H1 (cell line): ENCODE data around the gene PBX1. TPM values are rescaled to one million over a fixed set of nuclear protein-coding genes. Genes with fewer than 3 reads are reported as not detected.

ENCODE experiments used
- CEBPB ChIP-seq: IDR thresholded peaks from 2 replicates; pipeline ENCODE4 v1.6.1; 2012; ENCODE audit warnings: low read depth, low read length
- EZH2 ChIP-seq: fragments of 200-600 bp; sonication (generic); IDR thresholded peaks from 2 replicates; pipeline ENCODE4 v1.7.1; 2012; ENCODE audit warnings: low read depth, mild to moderate bottlenecking, moderate library complexity, low read length, inconsistent platforms; ENCODE audit not compliant: severe bottlenecking
- KDM1A ChIP-seq: fragments of 200-600, 300-600 bp; sonication (generic); IDR thresholded peaks from 2 replicates; pipeline ENCODE4 v1.7.1; 2016; ENCODE audit warnings: mild to moderate bottlenecking, low read length, borderline replicate concordance
- POLR2AphosphoS5 ChIP-seq: IDR thresholded peaks from 2 replicates; pipeline ENCODE4 v1.6.1; 2011; ENCODE audit warnings: low read depth, low read length
- RAD21 ChIP-seq, 2 experiments: IDR thresholded peaks in 1 of 2; conservative IDR thresholded peaks in 1 of 2; 2 replicates each; pipeline ENCODE4 v1.6.1; 2011; ENCODE audit warnings: low read depth in 2 of 2, low read length in 2 of 2, improper control_type of control experiment in 1 of 2, inconsistent platforms in 1 of 2, mild to moderate bottlenecking in 1 of 2, moderate library complexity in 1 of 2
- SP1 ChIP-seq: IDR thresholded peaks from 2 replicates; pipeline ENCODE4 v1.6.1; 2011; ENCODE audit warnings: low read depth, low read length
- SP2 ChIP-seq: IDR thresholded peaks from 2 replicates; pipeline ENCODE4 v1.6.1; 2012; ENCODE audit warnings: mild to moderate bottlenecking, low read length, inconsistent platforms
- SP4 ChIP-seq: IDR thresholded peaks from 2 replicates; pipeline ENCODE4 v1.6.1; 2012; ENCODE audit warnings: low read length, inconsistent platforms
- TAF7 ChIP-seq: optimal IDR thresholded peaks from 2 replicates; pipeline ENCODE3; 2011; ENCODE audit warnings: low read depth, mild to moderate bottlenecking, inconsistent platforms, low read length, moderate library complexity, borderline replicate concordance
- polyA plus RNA-seq, 7 experiments: library from polyadenylated mRNA; depleted of rRNA in 3 of 7; stranded (reverse) in 5 of 7; unstranded in 2 of 7; fragments of >200 nt in 5 of 7; fragments of 200-250 nt in 2 of 7; gene quantifications; 1 replicate in 5 of 7; 2 replicates in 1 of 7; 4 replicates in 1 of 7; pipeline versions ENCODE4 v1.2.1 to v1.2.3, GENCODE V29; 2011 to 2013; ENCODE audit warnings: missing spikeins in 2 of 7, mixed read lengths in 2 of 7
- total RNA-seq: library from RNA; stranded (reverse); fragmentation: NEBNext Ultra II Directional; extraction: Animal tissue kit (Norgen Biotek cat#: 25700); gene quantifications from 2 replicates; pipeline ENCODE4 v1.2.1, GENCODE V29; 2021
- TF ChIP-seq, protein P1 (sequence below): fragments of 300-600 bp; sonication (generic); IDR thresholded peaks from 2 replicates; pipeline ENCODE4 v1.7.1; 2012; ENCODE audit warnings: low read length, moderate library complexity, mild to moderate bottlenecking, inconsistent platforms; ENCODE audit not compliant: insufficient replicate concordance
- TF ChIP-seq, protein P2 (sequence below): IDR thresholded peaks from 2 replicates; pipeline ENCODE4 v1.6.1; 2012; ENCODE audit warnings: inconsistent platforms

The PBX1 gene
- total and polyA plus RNA-seq, 2 of the 8 experiments (the other 6 are each of a cell fraction or from before 2014, with no cell fraction given): 87.4 to 124 TPM

DNA sequence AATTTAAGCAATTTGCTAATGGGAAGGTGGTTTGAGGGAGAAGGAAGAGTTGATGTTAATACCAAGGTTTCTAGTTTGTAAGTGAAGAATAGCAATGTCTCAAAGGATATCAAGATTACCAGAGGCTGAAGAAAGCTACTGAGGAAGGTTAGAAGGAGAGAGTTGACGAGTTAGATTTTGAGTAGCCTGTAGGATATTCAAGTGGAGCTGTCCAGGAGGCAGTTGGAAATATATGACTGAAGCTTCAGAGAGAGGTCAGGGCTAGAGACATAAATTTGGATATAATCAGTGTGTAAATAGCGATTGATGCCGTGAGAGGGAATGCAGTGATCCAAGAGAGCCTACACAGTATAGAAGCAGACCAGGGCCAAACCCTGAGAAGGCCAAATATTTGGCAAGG lies 48.4 kb downstream of the PBX1 start (continued):
- TF ChIP-seq, protein P1, sequence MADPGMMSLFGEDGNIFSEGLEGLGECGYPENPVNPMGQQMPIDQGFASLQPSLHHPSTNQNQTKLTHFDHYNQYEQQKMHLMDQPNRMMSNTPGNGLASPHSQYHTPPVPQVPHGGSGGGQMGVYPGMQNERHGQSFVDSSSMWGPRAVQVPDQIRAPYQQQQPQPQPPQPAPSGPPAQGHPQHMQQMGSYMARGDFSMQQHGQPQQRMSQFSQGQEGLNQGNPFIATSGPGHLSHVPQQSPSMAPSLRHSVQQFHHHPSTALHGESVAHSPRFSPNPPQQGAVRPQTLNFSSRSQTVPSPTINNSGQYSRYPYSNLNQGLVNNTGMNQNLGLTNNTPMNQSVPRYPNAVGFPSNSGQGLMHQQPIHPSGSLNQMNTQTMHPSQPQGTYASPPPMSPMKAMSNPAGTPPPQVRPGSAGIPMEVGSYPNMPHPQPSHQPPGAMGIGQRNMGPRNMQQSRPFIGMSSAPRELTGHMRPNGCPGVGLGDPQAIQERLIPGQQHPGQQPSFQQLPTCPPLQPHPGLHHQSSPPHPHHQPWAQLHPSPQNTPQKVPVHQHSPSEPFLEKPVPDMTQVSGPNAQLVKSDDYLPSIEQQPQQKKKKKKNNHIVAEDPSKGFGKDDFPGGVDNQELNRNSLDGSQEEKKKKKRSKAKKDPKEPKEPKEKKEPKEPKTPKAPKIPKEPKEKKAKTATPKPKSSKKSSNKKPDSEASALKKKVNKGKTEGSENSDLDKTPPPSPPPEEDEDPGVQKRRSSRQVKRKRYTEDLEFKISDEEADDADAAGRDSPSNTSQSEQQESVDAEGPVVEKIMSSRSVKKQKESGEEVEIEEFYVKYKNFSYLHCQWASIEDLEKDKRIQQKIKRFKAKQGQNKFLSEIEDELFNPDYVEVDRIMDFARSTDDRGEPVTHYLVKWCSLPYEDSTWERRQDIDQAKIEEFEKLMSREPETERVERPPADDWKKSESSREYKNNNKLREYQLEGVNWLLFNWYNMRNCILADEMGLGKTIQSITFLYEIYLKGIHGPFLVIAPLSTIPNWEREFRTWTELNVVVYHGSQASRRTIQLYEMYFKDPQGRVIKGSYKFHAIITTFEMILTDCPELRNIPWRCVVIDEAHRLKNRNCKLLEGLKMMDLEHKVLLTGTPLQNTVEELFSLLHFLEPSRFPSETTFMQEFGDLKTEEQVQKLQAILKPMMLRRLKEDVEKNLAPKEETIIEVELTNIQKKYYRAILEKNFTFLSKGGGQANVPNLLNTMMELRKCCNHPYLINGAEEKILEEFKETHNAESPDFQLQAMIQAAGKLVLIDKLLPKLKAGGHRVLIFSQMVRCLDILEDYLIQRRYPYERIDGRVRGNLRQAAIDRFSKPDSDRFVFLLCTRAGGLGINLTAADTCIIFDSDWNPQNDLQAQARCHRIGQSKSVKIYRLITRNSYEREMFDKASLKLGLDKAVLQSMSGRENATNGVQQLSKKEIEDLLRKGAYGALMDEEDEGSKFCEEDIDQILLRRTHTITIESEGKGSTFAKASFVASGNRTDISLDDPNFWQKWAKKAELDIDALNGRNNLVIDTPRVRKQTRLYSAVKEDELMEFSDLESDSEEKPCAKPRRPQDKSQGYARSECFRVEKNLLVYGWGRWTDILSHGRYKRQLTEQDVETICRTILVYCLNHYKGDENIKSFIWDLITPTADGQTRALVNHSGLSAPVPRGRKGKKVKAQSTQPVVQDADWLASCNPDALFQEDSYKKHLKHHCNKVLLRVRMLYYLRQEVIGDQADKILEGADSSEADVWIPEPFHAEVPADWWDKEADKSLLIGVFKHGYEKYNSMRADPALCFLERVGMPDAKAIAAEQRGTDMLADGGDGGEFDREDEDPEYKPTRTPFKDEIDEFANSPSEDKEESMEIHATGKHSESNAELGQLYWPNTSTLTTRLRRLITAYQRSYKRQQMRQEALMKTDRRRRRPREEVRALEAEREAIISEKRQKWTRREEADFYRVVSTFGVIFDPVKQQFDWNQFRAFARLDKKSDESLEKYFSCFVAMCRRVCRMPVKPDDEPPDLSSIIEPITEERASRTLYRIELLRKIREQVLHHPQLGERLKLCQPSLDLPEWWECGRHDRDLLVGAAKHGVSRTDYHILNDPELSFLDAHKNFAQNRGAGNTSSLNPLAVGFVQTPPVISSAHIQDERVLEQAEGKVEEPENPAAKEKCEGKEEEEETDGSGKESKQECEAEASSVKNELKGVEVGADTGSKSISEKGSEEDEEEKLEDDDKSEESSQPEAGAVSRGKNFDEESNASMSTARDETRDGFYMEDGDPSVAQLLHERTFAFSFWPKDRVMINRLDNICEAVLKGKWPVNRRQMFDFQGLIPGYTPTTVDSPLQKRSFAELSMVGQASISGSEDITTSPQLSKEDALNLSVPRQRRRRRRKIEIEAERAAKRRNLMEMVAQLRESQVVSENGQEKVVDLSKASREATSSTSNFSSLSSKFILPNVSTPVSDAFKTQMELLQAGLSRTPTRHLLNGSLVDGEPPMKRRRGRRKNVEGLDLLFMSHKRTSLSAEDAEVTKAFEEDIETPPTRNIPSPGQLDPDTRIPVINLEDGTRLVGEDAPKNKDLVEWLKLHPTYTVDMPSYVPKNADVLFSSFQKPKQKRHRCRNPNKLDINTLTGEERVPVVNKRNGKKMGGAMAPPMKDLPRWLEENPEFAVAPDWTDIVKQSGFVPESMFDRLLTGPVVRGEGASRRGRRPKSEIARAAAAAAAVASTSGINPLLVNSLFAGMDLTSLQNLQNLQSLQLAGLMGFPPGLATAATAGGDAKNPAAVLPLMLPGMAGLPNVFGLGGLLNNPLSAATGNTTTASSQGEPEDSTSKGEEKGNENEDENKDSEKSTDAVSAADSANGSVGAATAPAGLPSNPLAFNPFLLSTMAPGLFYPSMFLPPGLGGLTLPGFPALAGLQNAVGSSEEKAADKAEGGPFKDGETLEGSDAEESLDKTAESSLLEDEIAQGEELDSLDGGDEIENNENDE: no peak
- no peak for TF ChIP-seq RAD21 (IDR thresholded peaks at IDR 0.05 in 1 of 2, conservative IDR thresholded peaks at IDR 0.05 in 1 of 2; ENCODE audit: low read depth in 2 of 2, low read length in 2 of 2)
- no peak for TF ChIP-seq CEBPB
- TF ChIP-seq TAF7: no peak
- TF ChIP-seq SP4: no peak
- TF ChIP-seq SP1: no peak
- TF ChIP-seq SP2: no peak
- no peak for TF ChIP-seq KDM1A
- no peak for TF ChIP-seq EZH2
- no peak for TF ChIP-seq POLR2AphosphoS5
- TF ChIP-seq, protein P2, sequence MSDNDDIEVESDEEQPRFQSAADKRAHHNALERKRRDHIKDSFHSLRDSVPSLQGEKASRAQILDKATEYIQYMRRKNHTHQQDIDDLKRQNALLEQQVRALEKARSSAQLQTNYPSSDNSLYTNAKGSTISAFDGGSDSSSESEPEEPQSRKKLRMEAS: no peak
- TF ChIP-seq, all 59 proteins: peak for 0
